ENCODE measurements around the gene PEX16. TPM values are rescaled to one million over a fixed set of nuclear protein-coding genes. Genes with fewer than 3 reads are reported as not detected.

PEX16 gene
- total RNA-seq, 1 donor from 2014 or later: 28.0 TPM

DNA sequence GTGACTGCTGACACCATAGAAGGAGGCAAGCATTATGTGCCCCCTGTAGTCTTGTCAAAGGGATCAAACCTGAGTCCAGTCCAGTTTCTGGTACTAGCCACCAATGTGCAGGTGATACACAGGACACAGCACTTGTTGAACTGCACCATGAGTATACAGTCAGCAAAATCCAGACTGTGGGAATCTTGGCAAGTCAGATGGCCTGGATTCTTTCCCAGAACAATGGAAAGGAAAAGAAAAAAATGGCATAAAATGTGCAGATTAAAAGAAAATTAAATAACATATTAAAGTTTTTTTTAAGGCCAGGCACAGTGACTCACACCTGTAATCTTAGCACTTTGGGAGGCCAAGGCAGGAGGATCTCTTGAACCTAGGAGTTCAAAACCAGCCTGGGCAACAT lies 53.6 kb downstream of the PEX16 start:
- TF ChIP-seq, protein P1, sequence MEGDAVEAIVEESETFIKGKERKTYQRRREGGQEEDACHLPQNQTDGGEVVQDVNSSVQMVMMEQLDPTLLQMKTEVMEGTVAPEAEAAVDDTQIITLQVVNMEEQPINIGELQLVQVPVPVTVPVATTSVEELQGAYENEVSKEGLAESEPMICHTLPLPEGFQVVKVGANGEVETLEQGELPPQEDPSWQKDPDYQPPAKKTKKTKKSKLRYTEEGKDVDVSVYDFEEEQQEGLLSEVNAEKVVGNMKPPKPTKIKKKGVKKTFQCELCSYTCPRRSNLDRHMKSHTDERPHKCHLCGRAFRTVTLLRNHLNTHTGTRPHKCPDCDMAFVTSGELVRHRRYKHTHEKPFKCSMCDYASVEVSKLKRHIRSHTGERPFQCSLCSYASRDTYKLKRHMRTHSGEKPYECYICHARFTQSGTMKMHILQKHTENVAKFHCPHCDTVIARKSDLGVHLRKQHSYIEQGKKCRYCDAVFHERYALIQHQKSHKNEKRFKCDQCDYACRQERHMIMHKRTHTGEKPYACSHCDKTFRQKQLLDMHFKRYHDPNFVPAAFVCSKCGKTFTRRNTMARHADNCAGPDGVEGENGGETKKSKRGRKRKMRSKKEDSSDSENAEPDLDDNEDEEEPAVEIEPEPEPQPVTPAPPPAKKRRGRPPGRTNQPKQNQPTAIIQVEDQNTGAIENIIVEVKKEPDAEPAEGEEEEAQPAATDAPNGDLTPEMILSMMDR (IDR thresholded peaks at IDR 0.05; ENCODE audit: unreplicated experiment): no peak
- no peak overlapping the region for H3K4me3 Mint-ChIP-seq (ENCODE audit: low read depth)
- no peaks in the 10 kb centered on the region for H3K4me1 Mint-ChIP-seq (ENCODE audit: low read depth)
- no peaks in the 10 kb centered on the region for H3K27me3 Mint-ChIP-seq
- no peaks in the 10 kb centered on the region for H3K9me3 Mint-ChIP-seq (ENCODE audit: low read depth)
- DNase-seq (ENCODE audit: low spot score, unreplicated experiment): no peak
- peaks cover 9% of the 10 kb centered on the region for H3K36me3 Mint-ChIP-seq (ENCODE audit: insufficient read depth)
- no peak overlapping the region for H3K27ac Mint-ChIP-seq

DNA sequence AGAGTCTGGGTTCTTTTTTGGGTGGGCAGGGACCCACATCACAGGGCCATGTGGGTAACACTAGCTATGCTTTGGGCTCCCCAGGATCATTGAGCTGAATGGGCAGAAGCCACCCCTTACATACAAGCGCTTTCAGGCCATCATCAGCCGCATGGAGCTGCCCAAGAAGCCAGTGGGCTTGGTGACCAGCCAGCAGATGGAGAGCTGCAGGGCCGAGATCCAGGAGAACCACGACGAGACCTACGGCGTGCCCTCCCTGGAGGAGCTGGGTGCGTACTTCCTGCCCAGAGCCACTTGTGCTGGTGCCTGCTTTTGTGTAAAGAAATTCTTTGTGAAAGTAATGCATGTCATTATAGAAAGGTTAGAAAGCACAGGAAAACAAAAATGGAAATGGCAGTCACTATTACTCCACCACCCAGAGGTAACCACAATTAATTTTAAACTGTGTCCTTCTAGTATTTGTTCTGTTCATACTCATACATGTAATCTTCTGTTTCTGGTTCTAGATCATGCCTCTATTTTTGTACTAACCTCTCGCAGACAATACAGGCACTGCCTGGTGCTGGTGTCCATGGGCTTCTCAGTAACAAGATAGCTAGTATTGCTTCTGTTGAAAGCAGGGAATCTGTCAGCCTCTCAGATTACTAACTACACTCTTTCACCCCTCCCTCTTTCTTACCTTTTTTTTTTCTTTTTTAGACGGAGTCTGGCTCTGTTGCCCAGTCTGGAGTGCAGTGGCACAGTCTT lies 56.7 kb downstream of the PEX16 start:
- peaks cover 13% of the 10 kb centered on the region for H3K36me3 Mint-ChIP-seq (ENCODE audit: insufficient read depth)
- peaks cover 8% of the 10 kb centered on the region for H3K4me1 Mint-ChIP-seq (ENCODE audit: low read depth)
- TF ChIP-seq, protein P1 (IDR thresholded peaks at IDR 0.05; ENCODE audit: unreplicated experiment): no peak
- no peaks in the 10 kb centered on the region for H3K27me3 Mint-ChIP-seq
- H3K9me3 Mint-ChIP-seq (ENCODE audit: low read depth): no peaks in the 10 kb centered on the region
- no peak overlapping the region for H3K27ac Mint-ChIP-seq
- DNase-seq (ENCODE audit: low spot score, unreplicated experiment): no peak
- no peak overlapping the region for H3K4me3 Mint-ChIP-seq (ENCODE audit: low read depth)

DNA sequence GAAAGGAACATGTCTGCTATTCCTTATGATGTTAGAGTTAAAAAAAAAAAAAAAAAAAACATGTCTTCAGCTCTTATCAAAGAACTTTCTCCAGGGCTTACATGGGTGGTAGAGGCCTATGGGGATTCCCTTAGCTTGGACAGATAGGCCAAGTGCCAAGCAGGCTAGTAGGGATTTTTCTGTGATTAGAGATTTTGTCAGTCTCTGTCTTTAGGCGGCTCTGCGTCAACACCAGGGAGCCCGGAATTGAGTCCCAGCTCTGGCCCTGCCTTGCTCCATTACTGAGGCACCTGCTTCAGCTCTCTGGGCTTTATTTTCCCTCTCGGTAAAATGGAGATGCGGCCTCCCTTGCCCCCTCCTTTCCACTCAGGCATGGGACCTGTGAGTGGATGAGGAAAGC lies 57.3 kb downstream of the PEX16 start:
- H3K27me3 Mint-ChIP-seq: no peaks in the 10 kb centered on the region
- H3K4me3 Mint-ChIP-seq (ENCODE audit: low read depth): no peak overlapping the region
- DNase-seq (ENCODE audit: low spot score, unreplicated experiment): no peak
- H3K4me1 Mint-ChIP-seq (ENCODE audit: low read depth): peaks cover 8% of the 10 kb centered on the region
- no peaks in the 10 kb centered on the region for H3K9me3 Mint-ChIP-seq (ENCODE audit: low read depth)
- TF ChIP-seq, protein P1 (IDR thresholded peaks at IDR 0.05; ENCODE audit: unreplicated experiment): no peak
- no peak overlapping the region for H3K27ac Mint-ChIP-seq
- H3K36me3 Mint-ChIP-seq (ENCODE audit: insufficient read depth): peaks cover 13% of the 10 kb centered on the region

Other genes with a start within 250 kb of the PEX16 start
- 12.8 and 14.0 TPM in 2 replicates for gene SLC35C1, start 112.7 kb downstream of the PEX16 start, total RNA-seq
- 34.1 and 34.8 TPM in 2 replicates for gene CRY2, start 70.4 kb downstream of the PEX16 start, total RNA-seq
- gene MAPK8IP1, start 32.2 kb downstream of the PEX16 start, total RNA-seq: 43.0 and 48.1 TPM in 2 replicates
- 2.8 and 3.7 TPM in 2 replicates for gene FREY1, start 10.6 kb downstream of the PEX16 start, total RNA-seq
- gene LARGE2, start 4.8 kb upstream of the PEX16 start, total RNA-seq: 39.4 and 47.3 TPM in 2 replicates
- gene PHF21A, start 203.6 kb upstream of the PEX16 start, total RNA-seq: 65.5 and 70.1 TPM in 2 replicates

Data from progenitor cell of endocrine pancreas (in vitro differentiated cells).